B cell (primary cell): ENCODE data around the gene NBPF1. TPM values are rescaled to one million over a fixed set of nuclear protein-coding genes. Genes with fewer than 3 reads are reported as not detected.
"Not testable (repeated sequence)": the region's sequence is repeated elsewhere in the genome, so short reads cannot be mapped to it uniquely, and the experiment has no call there.

ENCODE experiments used
- ATAC-seq: fragments of 200-7000 bp; cut with Tn5 transposase; one replicate; pipeline ENCODE4 v1.10.0; 2021; ENCODE audit warnings: low read depth, mild to moderate bottlenecking, moderate number of reproducible peaks, moderate library complexity
- CTCF ChIA-PET: fragments of 350-600 bp; sonication (Branson Sonifier 250); formaldehyde crosslinking; loops from one replicate; lab custom pipeline; 2021; ENCODE audit warnings: antibody characterized with exemption, inconsistent platforms; lab: Charles Lee
- POLR2A ChIA-PET: fragments of 350-600 bp; sonication (Branson Sonifier 250); formaldehyde crosslinking; loops from one replicate; lab custom pipeline; 2021; ENCODE audit warnings: antibody characterized with exemption; lab: Charles Lee
- DNase-seq: peaks from one replicate; pipeline ENCODE4 v3.0.0; 2013
- H2AFZ ChIP-seq: 2 replicates; pipeline ENCODE4 v1.6.1; 2012; ENCODE audit warnings: mild to moderate bottlenecking, low read depth, low read length; ENCODE audit not compliant: insufficient read depth, poor library complexity, severe bottlenecking
- H3K27ac ChIP-seq, 2 donors: 1 replicate in 1 of 2; 2 replicates in 1 of 2; pipeline ENCODE4 v1.5.1; 2012 to 2013; ENCODE audit warnings: low read length in 2 of 2, mild to moderate bottlenecking in 2 of 2, moderate library complexity in 1 of 2
- H3K27me3 ChIP-seq, 4 experiments: fragments of 200-600 bp in 1 of 4; sonication (generic) in 1 of 4; replicated peaks in 1 of 4; 1 replicate in 2 of 4; 2 replicates in 2 of 4; pipeline versions ENCODE4 v1.6.1 to v1.7.0; 2013 to 2016; ENCODE audit warnings: low read length in 3 of 4, mild to moderate bottlenecking in 2 of 4, mixed read lengths in 1 of 4, moderate library complexity in 1 of 4; ENCODE audit not compliant: insufficient read depth in 4 of 4, control insufficient read depth in 3 of 4; ENCODE audit errors: control extremely low read depth in 1 of 4
- H3K36me3 ChIP-seq, 2 experiments: replicated peaks in 1 of 2; 1 replicate in 1 of 2; 2 replicates in 1 of 2; pipeline versions ENCODE4 v1.6.1 to v1.7.1; 2013; ENCODE audit warnings: low read length in 1 of 2; ENCODE audit not compliant: insufficient read depth in 2 of 2, control insufficient read depth in 1 of 2; ENCODE audit errors: control extremely low read depth in 1 of 2, extremely low read depth in 1 of 2
- H3K4me1 ChIP-seq, 2 donors: fragments of 200-600 bp in 1 of 2; sonication (generic) in 1 of 2; 1 replicate in 1 of 2; 2 replicates in 1 of 2; pipeline versions ENCODE4 v1.5.1 to v1.6.1; 2013 to 2017; ENCODE audit warnings: low read length in 2 of 2; ENCODE audit not compliant: control insufficient read depth in 2 of 2, insufficient read depth in 2 of 2
- H3K4me2 ChIP-seq: replicated peaks from 2 replicates; pipeline ENCODE3; 2012; ENCODE audit warnings: mild to moderate bottlenecking, low read depth, low read length; ENCODE audit not compliant: poor library complexity, severe bottlenecking
- H3K4me3 ChIP-seq, 5 experiments: fragments of 200-600 bp in 1 of 5; sonication (generic) in 1 of 5; 1 replicate in 3 of 5; 2 replicates in 2 of 5; pipeline versions ENCODE4 v1.5.1 to v1.7.0; 2011 to 2016; ENCODE audit warnings: low read length in 4 of 5, mild to moderate bottlenecking in 4 of 5, low read depth in 2 of 5, control low read depth in 1 of 5, moderate library complexity in 1 of 5; ENCODE audit not compliant: insufficient read depth in 1 of 5; ENCODE audit errors: control extremely low read depth in 1 of 5, extremely low read depth in 1 of 5
- H3K79me2 ChIP-seq: fragments of 200-600 bp; sonication (generic); one replicate; pipeline ENCODE4 v1.6.0; 2016; ENCODE audit warnings: low read length; ENCODE audit not compliant: control insufficient read depth, insufficient read depth
- H3K9ac ChIP-seq: fragments of 200-600 bp; sonication (generic); 2 replicates; pipeline ENCODE4 v1.6.1; 2017; ENCODE audit warnings: mild to moderate bottlenecking, low read length, moderate library complexity
- H3K9me3 ChIP-seq, 3 donors: one replicate each; pipeline versions ENCODE4 v1.6.1 to v1.7.1; 2013; ENCODE audit warnings: low read length in 2 of 3; ENCODE audit not compliant: control insufficient read depth in 2 of 3, insufficient read depth in 1 of 3; ENCODE audit errors: control extremely low read depth in 1 of 3
- H4K20me1 ChIP-seq: 2 replicates; pipeline ENCODE4 v1.6.0; 2012; ENCODE audit warnings: mild to moderate bottlenecking, low read length; ENCODE audit not compliant: insufficient read depth, control insufficient read depth, poor library complexity, severe bottlenecking
- H3K27ac Mint-ChIP-seq: one replicate; pipeline ENCODE4 v1.8.0; 2021; ENCODE audit warnings: mixed read lengths
- H3K27me3 Mint-ChIP-seq: one replicate; pipeline ENCODE4 v1.8.0; 2021; ENCODE audit warnings: mixed read lengths
- H3K4me1 Mint-ChIP-seq: one replicate; pipeline ENCODE4 v1.8.0; 2021; ENCODE audit warnings: mixed read lengths
- H3K4me3 Mint-ChIP-seq: one replicate; pipeline ENCODE4 v1.8.0; 2021; ENCODE audit warnings: mixed read lengths
- H3K9me3 Mint-ChIP-seq: one replicate; pipeline ENCODE4 v1.8.0; 2022; ENCODE audit warnings: mixed read lengths; ENCODE audit not compliant: insufficient read depth
- WGBS: methylation state at CpG from one replicate; pipeline ENCODE4 v1.1.5; 2013; ENCODE audit warnings: missing lambda C conversion rate; ENCODE audit not compliant: insufficient coverage; 5-methylcytosine and 5-hydroxymethylcytosine counted together
- intact Hi-C: fragments of 100-400 bp; cut with micrococcal nuclease; formaldehyde crosslinking; loops from one replicate; pipeline ENCODE4 v1.10.0; 2022
- polyA plus RNA-seq: library from polyadenylated mRNA; depleted of rRNA; stranded (reverse); fragments of >200 nt; gene quantifications from 2 replicates; pipeline ENCODE4 v1.2.3, GENCODE V29; 2012
- total RNA-seq, 2 donors: library from RNA; stranded (reverse); fragments of 120-200 nt in 1 of 2; gene quantifications; 1 replicate in 1 of 2; 2 replicates in 1 of 2; pipeline versions ENCODE4 v1.2.3 to v1.2.4, GENCODE V29; 2013 to 2022
- TF ChIP-seq, protein P1 (sequence below): fragments of 200-600 bp; IDR thresholded peaks from one replicate; pipeline ENCODE4 v1.8.0; 2022; ENCODE audit warnings: antibody characterized with exemption, mild to moderate bottlenecking

NBPF1 gene
- total and polyA plus RNA-seq, 2 donors (not counting 1 experiment from before 2014, with no cell fraction given), result 19.1 to 66.3 TPM

DNA sequence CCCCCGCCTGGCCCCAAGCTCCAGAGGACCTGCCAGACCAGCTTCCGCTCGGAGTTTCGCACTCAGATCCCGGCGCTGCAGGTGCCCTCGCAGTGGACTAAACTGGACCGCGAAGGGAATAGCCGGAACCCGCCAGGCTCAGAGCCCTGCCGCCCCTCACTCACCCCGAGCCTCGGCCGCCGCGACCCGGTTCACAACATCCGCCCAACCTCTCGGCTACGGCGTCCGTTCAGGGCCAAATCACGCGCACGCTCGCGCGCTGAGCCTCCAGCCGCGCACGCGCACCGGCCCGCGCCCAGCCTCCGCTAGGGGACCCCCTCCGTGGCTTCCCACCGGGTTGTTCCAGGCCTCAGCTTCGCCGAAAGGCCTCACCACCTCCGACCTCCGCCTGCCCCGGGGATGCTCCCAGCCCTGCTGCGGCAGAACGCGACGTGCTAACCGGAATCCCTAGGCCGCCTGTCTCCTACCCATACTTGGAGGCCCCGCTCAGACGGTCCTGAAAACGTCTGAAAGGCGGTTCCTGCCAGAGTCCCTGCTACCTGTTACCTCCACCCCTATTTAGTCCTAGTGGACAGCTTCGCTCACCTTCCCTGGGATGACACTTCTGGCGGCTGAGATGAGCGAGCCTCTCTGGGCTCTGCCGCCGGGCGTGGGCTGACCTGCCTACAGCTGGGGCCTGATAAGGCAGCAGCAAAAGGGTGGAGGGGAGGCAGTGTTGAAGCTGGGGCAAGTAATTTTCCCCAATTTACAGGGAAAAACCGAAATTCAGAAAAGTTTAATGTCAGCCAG is 31.3 kb upstream of the NBPF1 start:
- not testable (repeated sequence) for H3K27me3 ChIP-seq
- intact Hi-C loops, result loop anchor here (10.0 kb wide), 2 partner anchors 280 to 1120 kb away; partner anchors contain the start of genes CASP9, DNAJC16 and SZRD1
- ATAC-seq, result peak; percentile 90

More for the DNA sequence above, 31.3 kb upstream of the NBPF1 start:
- Histone ChIP-seq H3K27ac (peak overlapping the region; percentile 82 to 86), H4K20me1 (peaks cover 15% of the 10 kb centered on the region), H3K9ac (peak overlapping the region; percentile 88), H3K79me2 (peaks cover 50% of the 10 kb centered on the region), H3K4me3 (peak overlapping the region; percentile 69 to 90 (median 78)), H3K4me2 (peak overlapping the region; percentile 82), H3K4me1 (peaks cover 29 to 44% of the 10 kb centered on the region in 2 donors), H2AFZ (peak overlapping the region; percentile 91), H3K36me3 (peaks cover 0 to 15% of the 10 kb centered on the region in 2 experiments)
- peak; percentile 100 for DNase-seq
- not testable (repeated sequence) for H3K4me1 Mint-ChIP-seq, H3K4me3 Mint-ChIP-seq, H3K27ac Mint-ChIP-seq, H3K9me3 Mint-ChIP-seq, H3K27me3 Mint-ChIP-seq, H3K9me3 ChIP-seq
- ChIA-PET POLR2A (interaction anchor here (0.5 to 1.9 kb wide), 6 partner anchors 24 to 277 kb away, joined by 3 to 11 read pairs (median 4); partner anchors contain the start of genes CROCC, NBPF1 and RNU1-1), CTCF (interaction anchor here (0.6 to 2.7 kb wide), 3 partner anchors 54 to 281 kb away, joined by 4 to 7 read pairs (median 4); no protein-coding TSS in a partner anchor)
- TF ChIP-seq, protein P1, sequence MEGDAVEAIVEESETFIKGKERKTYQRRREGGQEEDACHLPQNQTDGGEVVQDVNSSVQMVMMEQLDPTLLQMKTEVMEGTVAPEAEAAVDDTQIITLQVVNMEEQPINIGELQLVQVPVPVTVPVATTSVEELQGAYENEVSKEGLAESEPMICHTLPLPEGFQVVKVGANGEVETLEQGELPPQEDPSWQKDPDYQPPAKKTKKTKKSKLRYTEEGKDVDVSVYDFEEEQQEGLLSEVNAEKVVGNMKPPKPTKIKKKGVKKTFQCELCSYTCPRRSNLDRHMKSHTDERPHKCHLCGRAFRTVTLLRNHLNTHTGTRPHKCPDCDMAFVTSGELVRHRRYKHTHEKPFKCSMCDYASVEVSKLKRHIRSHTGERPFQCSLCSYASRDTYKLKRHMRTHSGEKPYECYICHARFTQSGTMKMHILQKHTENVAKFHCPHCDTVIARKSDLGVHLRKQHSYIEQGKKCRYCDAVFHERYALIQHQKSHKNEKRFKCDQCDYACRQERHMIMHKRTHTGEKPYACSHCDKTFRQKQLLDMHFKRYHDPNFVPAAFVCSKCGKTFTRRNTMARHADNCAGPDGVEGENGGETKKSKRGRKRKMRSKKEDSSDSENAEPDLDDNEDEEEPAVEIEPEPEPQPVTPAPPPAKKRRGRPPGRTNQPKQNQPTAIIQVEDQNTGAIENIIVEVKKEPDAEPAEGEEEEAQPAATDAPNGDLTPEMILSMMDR, result peak; percentile 78
- 5% methylated on average over 55 of the region's 61 CpGs for WGBS
